Right lung (tissue), 5 donors: Measurements from ENCODE around the gene TEDC2. TPM values are rescaled to one million over a fixed set of nuclear protein-coding genes. Genes with fewer than 3 reads are reported as not detected.
"Not testable (repeated sequence)": the region's sequence is repeated elsewhere in the genome, so short reads cannot be mapped to it uniquely, and the experiment has no call there.

ENCODE experiments used
- DNase-seq, 2 donors: peaks; one replicate each; pipeline ENCODE4 v3.0.0-alpha.2; 2013
- polyA plus RNA-seq, 5 donors: library from polyadenylated mRNA; unstranded; fragments of 120-200 nt; gene quantifications; one replicate each; pipeline versions ENCODE4 v1.2.1 to v1.2.3, GENCODE V29; 2013; ENCODE audit warnings: inconsistent platforms in 1 of 5, low replicate concordance in 1 of 5; ENCODE audit not compliant: insufficient read length in 5 of 5, insufficient read depth in 1 of 5

The TEDC2 gene
- polyA plus RNA-seq, 5 donors, result 6.2 to 11.9 (median 8.0) TPM

- DNase-seq, result no peak
Measured at GRCh38 chr16:2436110-2436509, 23.8 kb upstream of the TEDC2 start.

- DNase-seq, result no peak
Measured at GRCh38 chr16:2437032-2437790, 22.7 kb upstream of the TEDC2 start.

- DNase-seq, result no peak
Measured at GRCh38 chr16:2438121-2438520, 21.8 kb upstream of the TEDC2 start.

- DNase-seq, result no peak
Measured at GRCh38 chr16:2439598-2439997, 20.3 kb upstream of the TEDC2 start.

- not testable (repeated sequence) for DNase-seq
Measured at GRCh38 chr16:2441143-2441804, 18.6 kb upstream of the TEDC2 start.

- DNase-seq, result no peak
Measured at GRCh38 chr16:2443555-2443954, 16.4 kb upstream of the TEDC2 start.

- DNase-seq, result no peak
Measured at GRCh38 chr16:2447920-2448583, 11.9 kb upstream of the TEDC2 start.

GRCh38 chr16:2449118-2449517 is 10.8 kb upstream of the TEDC2 start:
- no peak for DNase-seq

- DNase-seq, result no peak
Measured at GRCh38 chr16:2450535-2450934, 9.4 kb upstream of the TEDC2 start.

- DNase-seq, result no peak
Measured at GRCh38 chr16:2450975-2451381, 8.9 kb upstream of the TEDC2 start.

GRCh38 chr16:2451851-2452320 is 8.0 kb upstream of the TEDC2 start:
- DNase-seq, result no peak

- no peak for DNase-seq
Measured at GRCh38 chr16:2452650-2453049, 7.3 kb upstream of the TEDC2 start.

GRCh38 chr16:2455081-2455845 is 4.6 kb upstream of the TEDC2 start:
- DNase-seq, result no peak

- no peak for DNase-seq
Measured at GRCh38 chr16:2456551-2457153, 3.3 kb upstream of the TEDC2 start.

- DNase-seq, result no peak
Measured at GRCh38 chr16:2457267-2457666, 2.6 kb upstream of the TEDC2 start.

GRCh38 chr16:2457946-2458345 is 2.0 kb upstream of the TEDC2 start:
- no peak for DNase-seq

- no peak for DNase-seq
Measured at GRCh38 chr16:2458887-2459646, 842 bp upstream of the TEDC2 start.

GRCh38 chr16:2460391-2460713 is 443 bp downstream of the TEDC2 start:
- DNase-seq, result no peak

GRCh38 chr16:2460916-2461315 is 1.0 kb downstream of the TEDC2 start:
- DNase-seq, result no peak

GRCh38 chr16:2462031-2462866 is 2.3 kb downstream of the TEDC2 start:
- no peak for DNase-seq
